Kidney (tissue), 14 donors: ENCODE data around the gene VNN1. TPM values are rescaled to one million over a fixed set of nuclear protein-coding genes. Genes with fewer than 3 reads are reported as not detected.

ENCODE experiments used
- DNase-seq, 5 donors: peaks; one replicate each; pipeline ENCODE4 v3.0.0-alpha.2; 2013 to 2020
- FAIRE-seq: peaks from 2 replicates; lab custom pipeline; 2012; peaks lifted over from hg19 to GRCh38; lab: Jason Lieb, UNC
- H3K27ac ChIP-seq, 2 donors: one replicate each; pipeline ENCODE4 v1.7.0; 2013; ENCODE audit warnings: low read depth in 2 of 2, low read length in 2 of 2, inconsistent platforms in 1 of 2
- H3K27me3 ChIP-seq: one replicate; pipeline ENCODE4 v1.7.1; 2013; ENCODE audit warnings: low read length, inconsistent platforms; ENCODE audit not compliant: control insufficient read depth, insufficient read depth
- H3K36me3 ChIP-seq, 3 donors: one replicate each; pipeline versions ENCODE4 v1.7.0 to v1.7.1; 2013; ENCODE audit warnings: low read length in 3 of 3, control low read depth in 1 of 3, inconsistent platforms in 1 of 3; ENCODE audit not compliant: insufficient read depth in 3 of 3, control insufficient read depth in 2 of 3
- H3K4me1 ChIP-seq, 3 donors: one replicate each; pipeline versions ENCODE4 v1.7.0 to v1.7.1; 2013; ENCODE audit warnings: low read length in 3 of 3, inconsistent platforms in 1 of 3, low read depth in 1 of 3; ENCODE audit not compliant: control insufficient read depth in 2 of 3, insufficient read depth in 2 of 3
- H3K4me3 ChIP-seq, 3 donors: one replicate each; pipeline versions ENCODE4 v1.7.0 to v1.8.1; 2013; ENCODE audit warnings: low read length in 3 of 3, control low read depth in 1 of 3, inconsistent platforms in 1 of 3
- H3K9ac ChIP-seq, 3 donors: one replicate each; pipeline versions ENCODE4 v1.7.0 to v1.7.1; 2013; ENCODE audit warnings: low read length in 3 of 3, control low read depth in 1 of 3, inconsistent platforms in 1 of 3
- H3K9me3 ChIP-seq, 3 donors: one replicate each; pipeline versions ENCODE4 v1.7.0 to v1.7.1; 2013; ENCODE audit warnings: low read length in 3 of 3, control low read depth in 1 of 3, inconsistent platforms in 1 of 3; ENCODE audit not compliant: control insufficient read depth in 2 of 3, insufficient read depth in 1 of 3
- intact Hi-C: fragments of 100-400 bp; cut with DNase I; formaldehyde crosslinking; loops from one replicate; pipeline ENCODE4 v1.11.1; 2022
- polyA plus RNA-seq: library from polyadenylated mRNA; stranded (reverse); fragments of 350-450 nt; fragmentation: Illumina TruSeq; extraction: RNeasy Lipid Tissue Mini Kit (QIAGEN cat#74804); gene quantifications from one replicate; pipeline ENCODE4 v1.2.3, GENCODE V29; 2014; ENCODE audit warnings: low read depth, low replicate concordance; ENCODE audit not compliant: insufficient read depth
- total RNA-seq: library from RNA; stranded (reverse); fragmentation: NEBNext Ultra II Directional; extraction: Animal tissue kit (Norgen Biotek cat#: 25700); gene quantifications from one replicate; pipeline ENCODE4 v1.2.1, GENCODE V29; 2021
- TF ChIP-seq, protein P1 (sequence below): IDR thresholded peaks from 3 replicates; pipeline ENCODE4 v1.5.1; 2012; ENCODE audit warnings: mild to moderate bottlenecking, moderate library complexity, borderline replicate concordance; ENCODE audit not compliant: insufficient read depth; ENCODE audit errors: extremely low read depth
- donor health status: control.
- donor health status: control.
- donor health status: control.
- donor health status: control.
- donor health status: control.
- donor health status: DM: yes; HTN: yes; CAD: no.
- donor health status: Normal renal cell carcinoma (clear cell type).

VNN1 gene
- total and polyA plus RNA-seq, 2 donors from 2014 or later, result 7.5 to 13.8 TPM

DNA sequence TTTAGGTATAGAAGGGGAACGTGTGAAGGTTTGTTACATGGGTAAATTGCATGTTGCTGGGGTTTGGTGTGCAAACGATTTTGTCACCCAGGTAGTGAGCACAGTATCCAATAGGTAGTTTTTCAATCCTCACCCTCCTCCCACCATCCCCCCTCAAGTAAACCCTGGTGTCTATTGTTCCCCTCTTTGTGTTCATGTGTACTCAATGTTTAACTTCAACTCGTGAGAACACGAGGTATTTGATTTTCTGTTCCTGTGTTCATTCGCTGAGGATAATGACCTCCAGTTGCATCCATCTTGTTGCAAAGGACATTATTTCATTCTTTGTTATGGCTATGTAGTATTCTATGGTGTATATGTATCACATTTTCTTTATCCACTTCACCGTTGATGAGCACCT, 11.6 kb upstream of the VNN1 start:
- Histone ChIP-seq H3K36me3 (no peaks in the 10 kb centered on the region), H3K4me1 (no peaks in the 10 kb centered on the region), H3K4me3 (no peak overlapping the region), H3K27me3 (no peaks in the 10 kb centered on the region), H3K27ac (no peak overlapping the region), H3K9me3 (no peaks in the 10 kb centered on the region), H3K9ac (no peak overlapping the region)
- intact Hi-C loops, result no loop called here
- TF ChIP-seq, protein P1, sequence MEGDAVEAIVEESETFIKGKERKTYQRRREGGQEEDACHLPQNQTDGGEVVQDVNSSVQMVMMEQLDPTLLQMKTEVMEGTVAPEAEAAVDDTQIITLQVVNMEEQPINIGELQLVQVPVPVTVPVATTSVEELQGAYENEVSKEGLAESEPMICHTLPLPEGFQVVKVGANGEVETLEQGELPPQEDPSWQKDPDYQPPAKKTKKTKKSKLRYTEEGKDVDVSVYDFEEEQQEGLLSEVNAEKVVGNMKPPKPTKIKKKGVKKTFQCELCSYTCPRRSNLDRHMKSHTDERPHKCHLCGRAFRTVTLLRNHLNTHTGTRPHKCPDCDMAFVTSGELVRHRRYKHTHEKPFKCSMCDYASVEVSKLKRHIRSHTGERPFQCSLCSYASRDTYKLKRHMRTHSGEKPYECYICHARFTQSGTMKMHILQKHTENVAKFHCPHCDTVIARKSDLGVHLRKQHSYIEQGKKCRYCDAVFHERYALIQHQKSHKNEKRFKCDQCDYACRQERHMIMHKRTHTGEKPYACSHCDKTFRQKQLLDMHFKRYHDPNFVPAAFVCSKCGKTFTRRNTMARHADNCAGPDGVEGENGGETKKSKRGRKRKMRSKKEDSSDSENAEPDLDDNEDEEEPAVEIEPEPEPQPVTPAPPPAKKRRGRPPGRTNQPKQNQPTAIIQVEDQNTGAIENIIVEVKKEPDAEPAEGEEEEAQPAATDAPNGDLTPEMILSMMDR, result no peak
- no peak for DNase-seq
- no peak for FAIRE-seq

DNA sequence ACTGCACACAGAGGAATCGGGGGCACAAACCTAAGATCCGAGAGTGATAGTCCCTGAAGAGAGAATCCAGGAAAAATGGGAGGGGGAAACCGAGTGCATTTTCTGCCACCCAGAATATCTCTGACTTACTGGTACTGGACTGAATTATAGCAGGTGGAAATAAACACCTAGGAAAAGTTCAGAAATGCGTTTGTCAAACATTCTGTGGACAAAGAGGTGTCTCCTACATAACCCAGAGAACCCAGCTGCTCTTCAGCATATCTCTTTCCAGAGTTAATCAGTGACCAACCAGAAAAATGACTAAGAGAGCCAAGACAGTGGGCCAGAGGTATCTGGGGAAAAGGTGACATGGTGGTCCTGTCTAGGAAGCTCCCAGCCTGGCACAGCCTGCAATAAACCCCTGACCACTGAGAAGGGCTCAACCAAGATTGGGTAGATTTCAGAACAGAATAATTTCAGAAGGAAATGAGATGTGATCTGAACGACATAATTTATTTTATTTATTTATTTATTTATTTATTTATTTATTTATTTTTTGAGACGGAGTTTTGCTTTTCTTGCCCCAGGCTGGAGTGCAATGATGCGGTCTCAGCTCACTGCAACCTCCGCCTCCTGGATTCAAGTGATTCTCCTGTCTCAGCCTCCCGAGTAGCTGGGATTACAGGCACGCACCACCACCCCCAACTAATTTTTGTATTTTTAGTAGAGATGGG, 6.0 kb upstream of the VNN1 start:
- H3K9me3 ChIP-seq, result no peaks in the 10 kb centered on the region
- intact Hi-C loops, result no loop called here
- H3K9ac ChIP-seq, result no peak overlapping the region
- H3K27ac ChIP-seq, result no peak overlapping the region
- FAIRE-seq (no peak), DNase-seq (no peak)
- H3K27me3 ChIP-seq, result no peaks in the 10 kb centered on the region
- H3K4me1 ChIP-seq, result no peaks in the 10 kb centered on the region
- no peak overlapping the region for H3K4me3 ChIP-seq
- H3K36me3 ChIP-seq, result no peaks in the 10 kb centered on the region
- TF ChIP-seq, protein P1, result no peak

DNA sequence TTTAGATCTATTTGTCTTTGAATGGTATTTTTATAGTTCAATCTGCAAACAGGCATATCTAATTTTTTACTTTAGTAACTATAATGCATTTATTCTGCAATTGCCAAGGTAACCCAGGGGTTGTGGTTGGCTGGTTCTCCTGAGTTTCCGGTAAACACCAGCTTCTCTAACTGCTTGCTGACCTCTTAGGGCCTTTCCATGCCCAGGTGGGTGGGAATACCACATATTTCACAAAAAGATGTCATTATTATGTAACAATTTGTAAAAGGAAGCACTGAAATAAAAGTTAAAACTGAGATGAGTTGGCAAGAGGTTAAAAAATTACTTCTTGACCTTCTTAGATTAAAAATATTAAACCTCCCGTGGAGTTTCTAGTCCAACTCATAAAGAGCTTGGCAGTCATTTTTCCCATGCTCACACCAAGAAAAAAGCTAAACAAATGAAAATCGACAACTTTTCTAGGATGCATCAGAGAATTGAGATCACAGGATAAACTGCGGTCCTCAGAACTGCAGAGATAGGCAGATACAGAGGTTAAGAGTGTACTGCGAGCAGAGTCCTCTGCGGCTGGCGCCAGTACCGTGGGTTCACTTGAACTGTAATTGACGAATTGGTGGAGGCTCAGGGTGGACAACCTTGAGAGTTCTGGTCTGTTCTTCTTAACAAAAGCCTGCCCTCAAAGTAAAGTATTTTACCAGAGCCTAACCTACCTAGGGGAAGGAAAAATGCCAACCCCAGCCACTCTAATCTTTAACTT, 2.2 kb upstream of the VNN1 start:
- no peaks in the 10 kb centered on the region for H3K4me1 ChIP-seq
- intact Hi-C loops, result no loop called here
- DNase-seq (no peak), FAIRE-seq (no peak)
- no peaks in the 10 kb centered on the region for H3K9me3 ChIP-seq
- no peaks in the 10 kb centered on the region for H3K27me3 ChIP-seq
- no peak overlapping the region for H3K27ac ChIP-seq
- no peak overlapping the region for H3K4me3 ChIP-seq
- H3K36me3 ChIP-seq, result no peaks in the 10 kb centered on the region
- TF ChIP-seq, protein P1, result no peak
- no peak overlapping the region for H3K9ac ChIP-seq
